SK-N-SH (cell line): ENCODE data around the gene CLCN6. TPM values are rescaled to one million over a fixed set of nuclear protein-coding genes. Genes with fewer than 3 reads are reported as not detected.

Experiments
- CTCF ChIA-PET: fragments of 300-600, 350-600 bp; formaldehyde crosslinking; extraction: SDS; loops from one replicate; lab custom pipeline; 2021; lab: Yijun Ruan, JAX
- POLR2A ChIA-PET: fragments of 350-600 bp; sonication (Branson Sonifier 250); formaldehyde crosslinking; extraction: SDS; loops from one replicate; lab custom pipeline; 2020; ENCODE audit warnings: antibody characterized with exemption, inconsistent platforms; lab: Yijun Ruan, JAX
- DNase-seq: peaks from one replicate; pipeline ENCODE4 v3.0.0; 2012
- H2AFZ ChIP-seq: fragments of 200-600 bp; sonication (generic); 2 replicates; pipeline ENCODE4 v1.8.1; 2016; ENCODE audit warnings: antibody characterized with exemption, mild to moderate bottlenecking, low read depth
- H3F3A ChIP-seq: fragments of 200-600 bp; sonication (generic); replicated peaks from 2 replicates; pipeline ENCODE3; 2016; ENCODE audit warnings: antibody characterized with exemption, mild to moderate bottlenecking; ENCODE audit not compliant: insufficient read depth
- H3K27ac ChIP-seq, 2 experiments: fragments of 200-500 bp in 1 of 2; fragments of 200-600 bp in 1 of 2; sonication (Bioruptor generic) in 1 of 2; sonication (generic), shearing (Covaris generic) in 1 of 2; 2 replicates each; pipeline versions ENCODE4 v1.5.1 to v1.6.1; 2014 to 2016; ENCODE audit warnings: low read depth in 2 of 2, inconsistent platforms in 1 of 2, low read length in 1 of 2, mild to moderate bottlenecking in 1 of 2, mixed read lengths in 1 of 2
- H3K27me3 ChIP-seq: fragments of 200-600 bp; sonication (generic), shearing (Covaris generic); 2 replicates; pipeline ENCODE4 v1.6.1; 2016; ENCODE audit warnings: mixed run types; ENCODE audit not compliant: insufficient read depth
- H3K36me3 ChIP-seq, 2 experiments: fragments of 200-500 bp in 1 of 2; fragments of 200-600 bp in 1 of 2; sonication (Bioruptor generic) in 1 of 2; sonication (generic) in 1 of 2; replicated peaks in 1 of 2; 2 replicates each; pipeline versions ENCODE3 to v1.5.1; 2014 to 2016; ENCODE audit warnings: low read length in 1 of 2, mild to moderate bottlenecking in 1 of 2; ENCODE audit not compliant: insufficient read depth in 2 of 2, control insufficient read depth in 1 of 2
- H3K4me1 ChIP-seq, 2 experiments: fragments of 200-500 bp in 1 of 2; fragments of 200-600 bp in 1 of 2; sonication (Bioruptor generic) in 1 of 2; sonication (generic), shearing (Covaris generic) in 1 of 2; 2 replicates each; pipeline versions ENCODE4 v1.5.1 to v1.6.1; 2014 to 2016; ENCODE audit warnings: low read depth in 1 of 2, low read length in 1 of 2, mixed run types in 1 of 2; ENCODE audit not compliant: insufficient read depth in 2 of 2, control insufficient read depth in 1 of 2
- H3K4me2 ChIP-seq: fragments of 200-600 bp; sonication (generic), shearing (Covaris generic); 2 replicates; pipeline ENCODE4 v1.6.1; 2017; ENCODE audit warnings: mixed run types
- H3K4me3 ChIP-seq, 2 experiments: fragments of 200-500 bp in 1 of 2; fragments of 200-600 bp in 1 of 2; sonication (Bioruptor generic) in 1 of 2; sonication (generic), shearing (Covaris generic) in 1 of 2; 2 replicates each; pipeline versions ENCODE4 v1.5.1 to v1.8.1; 2014 to 2016; ENCODE audit warnings: low read depth in 2 of 2, inconsistent platforms in 1 of 2, low read length in 1 of 2, mild to moderate bottlenecking in 1 of 2, mixed read lengths in 1 of 2, moderate library complexity in 1 of 2
- H3K79me2 ChIP-seq: fragments of 200-600 bp; sonication (generic); 2 replicates; pipeline ENCODE4 v1.8.1; 2017; ENCODE audit warnings: mild to moderate bottlenecking; ENCODE audit not compliant: insufficient read depth
- H3K9ac ChIP-seq: fragments of 200-600 bp; sonication (generic); 2 replicates; pipeline ENCODE4 v1.6.1; 2017; ENCODE audit warnings: mixed run types
- H3K9me2 ChIP-seq: fragments of 200-600 bp; sonication (generic); 2 replicates; pipeline ENCODE4 v1.6.1; 2017; ENCODE audit warnings: mixed run types
- H3K9me3 ChIP-seq: fragments of 200-600 bp; sonication (generic); 2 replicates; pipeline ENCODE4 v1.6.1; 2017; ENCODE audit warnings: mixed run types, mild to moderate bottlenecking, moderate library complexity
- H4K20me1 ChIP-seq: fragments of 200-600 bp; sonication (generic); 2 replicates; pipeline ENCODE4 v1.6.1; 2017; ENCODE audit warnings: mild to moderate bottlenecking, mixed run types; ENCODE audit not compliant: insufficient read depth
- CHD2 ChIP-seq: fragments of 150-350 bp; IDR thresholded peaks from 2 replicates; pipeline ENCODE4 v1.6.1; 2018; ENCODE audit warnings: low read length; ENCODE audit not compliant: partially characterized antibody
- ELF1 ChIP-seq: IDR thresholded peaks from 2 replicates; pipeline ENCODE4 v1.4.0; 2012
- EZH2phosphoT487 ChIP-seq: fragments of 200-600 bp; sonication (generic); IDR thresholded peaks from 2 replicates; pipeline ENCODE4 v1.6.1; 2017; ENCODE audit warnings: low read depth, mixed run types, mild to moderate bottlenecking, antibody characterized with exemption, moderate library complexity, borderline replicate concordance
- FOSL2 ChIP-seq: IDR thresholded peaks from 2 replicates; pipeline ENCODE4 v1.4.0; 2012; ENCODE audit warnings: low read depth, mild to moderate bottlenecking, moderate library complexity, borderline replicate concordance
- FOXJ3 ChIP-seq: sonication (generic); formaldehyde crosslinking; IDR thresholded peaks from 2 replicates; pipeline ENCODE4 v1.5.1; 2020; ENCODE audit warnings: mild to moderate bottlenecking, missing genetic modification reagents
- FOXM1 ChIP-seq: IDR thresholded peaks from 2 replicates; pipeline ENCODE4 v1.4.0; 2012; ENCODE audit warnings: low read depth, mild to moderate bottlenecking
- MEF2A ChIP-seq: IDR thresholded peaks from 2 replicates; pipeline ENCODE4 v1.4.0; 2012; ENCODE audit warnings: low read depth, borderline replicate concordance
- POLR2AphosphoS5 ChIP-seq: IDR thresholded peaks from 2 replicates; pipeline ENCODE4 v1.6.1; 2012; ENCODE audit warnings: low read depth, low read length
- RAD21 ChIP-seq: IDR thresholded peaks from 2 replicates; pipeline ENCODE4 v1.6.1; 2012; ENCODE audit warnings: mild to moderate bottlenecking, low read length
- RCOR1 ChIP-seq: fragments of 150-350 bp; IDR thresholded peaks from 2 replicates; pipeline ENCODE4 v1.6.1; 2017; ENCODE audit warnings: antibody characterized with exemption, low read length
- SMC3 ChIP-seq: IDR thresholded peaks from 2 replicates; pipeline ENCODE4 v1.6.1; 2012; ENCODE audit warnings: low read depth, low read length, improper control_type of control experiment
- TEAD4 ChIP-seq: IDR thresholded peaks from 2 replicates; pipeline ENCODE4 v1.4.0; 2012; ENCODE audit warnings: mild to moderate bottlenecking, borderline replicate concordance; ENCODE audit not compliant: insufficient read depth
- WGBS: methylation state at CpG from one replicate; pipeline ENCODE4 v1.1.6; 2017; ENCODE audit warnings: low lambda C conversion rate; 5-methylcytosine and 5-hydroxymethylcytosine counted together
- polyA plus RNA-seq, 3 experiments: library from polyadenylated mRNA; depleted of rRNA; stranded (reverse); fragments of >200 nt; gene quantifications; 2 replicates each; pipeline ENCODE4 v1.2.3, GENCODE V29; 2012
- TF ChIP-seq, protein P1 (sequence below): IDR thresholded peaks from 2 replicates; pipeline ENCODE4 v1.6.1; 2012; ENCODE audit warnings: mild to moderate bottlenecking, low read depth, low read length, moderate library complexity
- TF ChIP-seq, protein P2 (sequence below): IDR thresholded peaks from 2 replicates; pipeline ENCODE4 v1.4.0; 2012; ENCODE audit warnings: low read depth
- TF ChIP-seq, protein P3 (sequence below): fragments of 150-350 bp; IDR thresholded peaks from 2 replicates; pipeline ENCODE4 v1.6.1; 2016; ENCODE audit warnings: mild to moderate bottlenecking, low read depth, low read length

Gene CLCN6
- polyA plus RNA-seq, 1 of the 3 experiments (the other 2 are of a cell fraction): 7.4 TPM

DNA sequence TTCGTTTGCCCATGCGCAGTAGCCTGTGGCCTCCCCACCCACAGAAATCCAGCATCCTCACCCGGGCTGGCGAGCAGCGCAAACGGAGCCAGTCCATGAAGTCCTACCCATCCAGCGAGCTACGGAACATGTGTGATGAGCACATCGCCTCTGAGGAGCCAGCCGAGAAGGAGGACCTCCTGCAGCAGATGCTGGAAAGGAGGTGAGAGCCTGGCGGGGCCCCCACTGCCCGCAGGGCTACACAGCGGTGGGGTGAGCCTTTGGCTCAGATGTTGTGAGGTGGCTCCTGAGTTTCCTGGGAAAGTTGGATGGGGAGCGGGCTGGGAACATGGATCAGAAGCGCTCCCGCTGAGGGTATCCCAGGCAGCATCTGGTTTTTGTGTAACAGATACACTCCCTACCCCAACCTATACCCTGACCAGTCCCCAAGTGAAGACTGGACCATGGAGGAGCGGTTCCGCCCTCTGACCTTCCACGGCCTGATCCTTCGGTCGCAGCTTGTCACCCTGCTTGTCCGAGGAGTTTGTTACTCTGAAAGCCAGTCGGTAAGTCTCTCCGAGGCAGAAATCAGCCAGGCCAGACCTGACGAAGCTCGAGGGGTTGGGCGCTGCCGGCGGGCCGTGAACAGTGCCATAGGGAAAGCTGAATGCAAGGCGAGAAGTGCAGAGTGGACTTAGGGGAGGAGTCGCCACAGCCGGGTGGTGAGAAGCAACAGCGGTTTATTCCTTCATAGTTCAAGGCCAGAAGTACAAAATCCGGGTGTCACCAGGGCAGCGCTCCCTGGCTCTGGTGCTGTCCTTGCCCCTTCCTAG is 31.2 kb downstream of the CLCN6 start:
- no peak for DNase-seq
- peaks cover 43 to 89% of the 10 kb centered on the region in 2 experiments for H3K36me3 ChIP-seq

More for the DNA sequence above, 31.2 kb downstream of the CLCN6 start:
- no peaks in the 10 kb centered on the region for H3K79me2 ChIP-seq
- no peak overlapping the region for H3K9ac ChIP-seq
- POLR2A ChIA-PET: interaction anchor here (2.8 kb wide), 1 partner anchor 71 kb away, joined by 17 read pairs; no protein-coding TSS in a partner anchor
- no peaks in the 10 kb centered on the region for H3K9me2 ChIP-seq
- H3K27me3 ChIP-seq: no peaks in the 10 kb centered on the region
- no peak overlapping the region for H2AFZ ChIP-seq
- H3K4me2 ChIP-seq: no peak overlapping the region
- H3K27ac ChIP-seq: no peak overlapping the region
- H3K4me1 ChIP-seq: peaks cover 0 to 16% of the 10 kb centered on the region in 2 experiments; a peak in 2 of 4 replicates
- 91% methylated on average over 30 of the region's 36 CpGs for WGBS
- H3F3A ChIP-seq: no peaks in the 10 kb centered on the region
- TF ChIP-seq MEF2A: no peak
- TF ChIP-seq FOXM1: no peak
- no peak for TF ChIP-seq EZH2phosphoT487
- TF ChIP-seq, protein P1, sequence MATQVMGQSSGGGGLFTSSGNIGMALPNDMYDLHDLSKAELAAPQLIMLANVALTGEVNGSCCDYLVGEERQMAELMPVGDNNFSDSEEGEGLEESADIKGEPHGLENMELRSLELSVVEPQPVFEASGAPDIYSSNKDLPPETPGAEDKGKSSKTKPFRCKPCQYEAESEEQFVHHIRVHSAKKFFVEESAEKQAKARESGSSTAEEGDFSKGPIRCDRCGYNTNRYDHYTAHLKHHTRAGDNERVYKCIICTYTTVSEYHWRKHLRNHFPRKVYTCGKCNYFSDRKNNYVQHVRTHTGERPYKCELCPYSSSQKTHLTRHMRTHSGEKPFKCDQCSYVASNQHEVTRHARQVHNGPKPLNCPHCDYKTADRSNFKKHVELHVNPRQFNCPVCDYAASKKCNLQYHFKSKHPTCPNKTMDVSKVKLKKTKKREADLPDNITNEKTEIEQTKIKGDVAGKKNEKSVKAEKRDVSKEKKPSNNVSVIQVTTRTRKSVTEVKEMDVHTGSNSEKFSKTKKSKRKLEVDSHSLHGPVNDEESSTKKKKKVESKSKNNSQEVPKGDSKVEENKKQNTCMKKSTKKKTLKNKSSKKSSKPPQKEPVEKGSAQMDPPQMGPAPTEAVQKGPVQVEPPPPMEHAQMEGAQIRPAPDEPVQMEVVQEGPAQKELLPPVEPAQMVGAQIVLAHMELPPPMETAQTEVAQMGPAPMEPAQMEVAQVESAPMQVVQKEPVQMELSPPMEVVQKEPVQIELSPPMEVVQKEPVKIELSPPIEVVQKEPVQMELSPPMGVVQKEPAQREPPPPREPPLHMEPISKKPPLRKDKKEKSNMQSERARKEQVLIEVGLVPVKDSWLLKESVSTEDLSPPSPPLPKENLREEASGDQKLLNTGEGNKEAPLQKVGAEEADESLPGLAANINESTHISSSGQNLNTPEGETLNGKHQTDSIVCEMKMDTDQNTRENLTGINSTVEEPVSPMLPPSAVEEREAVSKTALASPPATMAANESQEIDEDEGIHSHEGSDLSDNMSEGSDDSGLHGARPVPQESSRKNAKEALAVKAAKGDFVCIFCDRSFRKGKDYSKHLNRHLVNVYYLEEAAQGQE: no peak
- no peak for TF ChIP-seq FOXJ3 (CRISPR knock-in tag)
- TF ChIP-seq CHD2: no peak
- TF ChIP-seq TEAD4: no peak
- TF ChIP-seq FOSL2: no peak
- TF ChIP-seq, protein P2, sequence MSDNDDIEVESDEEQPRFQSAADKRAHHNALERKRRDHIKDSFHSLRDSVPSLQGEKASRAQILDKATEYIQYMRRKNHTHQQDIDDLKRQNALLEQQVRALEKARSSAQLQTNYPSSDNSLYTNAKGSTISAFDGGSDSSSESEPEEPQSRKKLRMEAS: no peak
- no peak for TF ChIP-seq SMC3
- TF ChIP-seq RAD21: no peak
- no peak for TF ChIP-seq POLR2AphosphoS5
- TF ChIP-seq, protein P3, sequence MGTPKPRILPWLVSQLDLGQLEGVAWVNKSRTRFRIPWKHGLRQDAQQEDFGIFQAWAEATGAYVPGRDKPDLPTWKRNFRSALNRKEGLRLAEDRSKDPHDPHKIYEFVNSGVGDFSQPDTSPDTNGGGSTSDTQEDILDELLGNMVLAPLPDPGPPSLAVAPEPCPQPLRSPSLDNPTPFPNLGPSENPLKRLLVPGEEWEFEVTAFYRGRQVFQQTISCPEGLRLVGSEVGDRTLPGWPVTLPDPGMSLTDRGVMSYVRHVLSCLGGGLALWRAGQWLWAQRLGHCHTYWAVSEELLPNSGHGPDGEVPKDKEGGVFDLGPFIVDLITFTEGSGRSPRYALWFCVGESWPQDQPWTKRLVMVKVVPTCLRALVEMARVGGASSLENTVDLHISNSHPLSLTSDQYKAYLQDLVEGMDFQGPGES: no peak
- TF ChIP-seq RCOR1: no peak
- no peak for TF ChIP-seq ELF1
- TF ChIP-seq, all 33 proteins: peak for 0
- no peak overlapping the region for H3K4me3 ChIP-seq
- CTCF ChIA-PET: interaction anchor here (1.1 to 15.4 kb wide), 12 partner anchors 8 to 288 kb away, joined by 4 to 316 read pairs (median 10); partner anchors contain the start of genes CLCN6, MTHFR and NPPA
- peaks cover 4% of the 10 kb centered on the region; the same call in 1 of the 2 replicates for H4K20me1 ChIP-seq
- no peaks in the 10 kb centered on the region for H3K9me3 ChIP-seq
